HepG2 (cell line): ENCODE data around the gene FRMD3. TPM values are rescaled to one million over a fixed set of nuclear protein-coding genes. Genes with fewer than 3 reads are reported as not detected.

ENCODE experiments used
- ATAC-seq: fragments of 200-7000 bp; cut with Tn5 transposase; 3 replicates; pipeline ENCODE4 v1.9.1; 2020; ENCODE audit warnings: mild to moderate bottlenecking, moderate library complexity
- BruUV-seq: library from RNA; stranded (reverse); fragments of 400-500 nt; replicated peaks from 2 replicates; lab custom pipeline; 2021; lab: Mats Ljungman, UMichigan
- CTCF ChIA-PET: fragments of 300-600 bp; formaldehyde crosslinking; extraction: SDS; loops from one replicate; lab custom pipeline; 2021; ENCODE audit warnings: low total read pairs, inconsistent platforms, low intra/inter-chr PET ratio; lab: Yijun Ruan, JAX
- POLR2A ChIA-PET: fragments of 350-600 bp; sonication (Branson Sonifier 250); formaldehyde crosslinking; loops from one replicate; lab custom pipeline; 2020; ENCODE audit warnings: antibody characterized with exemption, inconsistent platforms; lab: Yijun Ruan, JAX
- DNase-seq: peaks from one replicate; pipeline ENCODE4 v3.0.0-alpha.2; 2015; ENCODE audit warnings: low spot score
- FAIRE-seq: peaks from 3 replicates; lab custom pipeline; 2011; peaks lifted over from hg19 to GRCh38; lab: Jason Lieb, UNC
- H2AFZ ChIP-seq: one replicate; pipeline ENCODE4 v1.6.1; 2011; ENCODE audit warnings: low read length, inconsistent platforms
- H3K27ac ChIP-seq: fragments of 300-600 bp; 3 replicates; pipeline ENCODE4 v1.8.0; 2011; ENCODE audit warnings: mixed run types, mild to moderate bottlenecking, mixed read lengths, low read length, inconsistent platforms; ENCODE audit not compliant: insufficient read depth; ENCODE audit errors: extremely low read length
- H3K27me3 ChIP-seq, 2 experiments: fragments of 200-600 bp in 1 of 2; 2 replicates in 1 of 2; 3 replicates in 1 of 2; pipeline versions ENCODE4 v1.6.0 to v1.8.0; 2011; ENCODE audit warnings: low read length in 2 of 2, mild to moderate bottlenecking in 2 of 2, moderate library complexity in 2 of 2, inconsistent platforms in 1 of 2; ENCODE audit not compliant: insufficient read depth in 2 of 2, control insufficient read depth in 1 of 2
- H3K36me3 ChIP-seq, 2 experiments: fragments of 200-600 bp in 1 of 2; replicated peaks in 1 of 2; 2 replicates in 1 of 2; 3 replicates in 1 of 2; pipeline versions ENCODE4 v1.5.1 to v1.8.0; 2011; ENCODE audit warnings: low read length in 2 of 2, inconsistent platforms in 1 of 2; ENCODE audit not compliant: insufficient read depth in 2 of 2, control insufficient read depth in 1 of 2
- H3K4me1 ChIP-seq: 2 replicates; pipeline ENCODE4 v1.5.1; 2012; ENCODE audit warnings: low read length, inconsistent platforms; ENCODE audit not compliant: insufficient read depth
- H3K4me2 ChIP-seq: 2 replicates; pipeline ENCODE4 v1.6.0; 2011; ENCODE audit warnings: low read depth, low read length, inconsistent platforms
- H3K4me3 ChIP-seq, 3 experiments: fragments of 200-600 bp in 1 of 3; sonication (generic), shearing (Covaris generic) in 1 of 3; replicated peaks in 1 of 3; 2 replicates each; pipeline ENCODE4 v1.5.1; 2011 to 2016; ENCODE audit warnings: low read length in 3 of 3, inconsistent platforms in 2 of 3, low read depth in 2 of 3, mild to moderate bottlenecking in 2 of 3, control low read depth in 1 of 3, mixed read lengths in 1 of 3; ENCODE audit not compliant: insufficient read depth in 1 of 3
- H3K79me2 ChIP-seq: one replicate; pipeline ENCODE4 v1.6.1; 2011; ENCODE audit warnings: low read length, inconsistent platforms; ENCODE audit not compliant: insufficient read depth
- H3K9ac ChIP-seq: 2 replicates; pipeline ENCODE4 v1.6.0; 2011; ENCODE audit warnings: mild to moderate bottlenecking, low read depth, low read length, inconsistent platforms; ENCODE audit not compliant: insufficient read depth
- H3K9me3 ChIP-seq: 2 replicates; pipeline ENCODE4 v1.5.1; 2012; ENCODE audit warnings: mild to moderate bottlenecking, low read length
- H4K20me1 ChIP-seq: 2 replicates; pipeline ENCODE4 v1.6.0; 2011; ENCODE audit warnings: inconsistent platforms, mild to moderate bottlenecking, low read length, moderate library complexity; ENCODE audit not compliant: insufficient read depth
- FOXO4 ChIP-seq: sonication (generic); formaldehyde crosslinking; conservative IDR thresholded peaks from 2 replicates; pipeline ENCODE4 v1.8.1; 2023; ENCODE audit warnings: missing genetic modification reagents
- IKZF1 ChIP-seq: fragments of 450-650 bp; IDR thresholded peaks from 2 replicates; pipeline ENCODE4 v1.7.1; 2016
- IKZF4 ChIP-seq: sonication (generic); formaldehyde crosslinking; IDR thresholded peaks from 2 replicates; pipeline ENCODE4 v1.5.1; 2020; ENCODE audit warnings: borderline replicate concordance, mild to moderate bottlenecking, low read depth, missing genetic modification reagents; ENCODE audit errors: not compliant biosample characterization
- LBX2 ChIP-seq: sonication (generic); formaldehyde crosslinking; IDR thresholded peaks from 2 replicates; pipeline ENCODE4 v1.5.0; 2020; ENCODE audit warnings: missing genetic modification reagents, mild to moderate bottlenecking, borderline replicate concordance
- MED1 ChIP-seq: sonication (generic); formaldehyde crosslinking; IDR thresholded peaks from 2 replicates; pipeline ENCODE4 v1.4.0; 2020; ENCODE audit warnings: missing genetic modification reagents
- SKIL ChIP-seq: sonication (generic); formaldehyde crosslinking; IDR thresholded peaks from 2 replicates; pipeline ENCODE4 v1.8.0; 2022; ENCODE audit warnings: missing genetic modification reagents, mild to moderate bottlenecking, moderate library complexity, borderline replicate concordance
- ZNF230 ChIP-seq: sonication (generic); formaldehyde crosslinking; IDR thresholded peaks from 2 replicates; pipeline ENCODE4 v1.4.0; 2020; ENCODE audit warnings: mild to moderate bottlenecking, missing genetic modification reagents
- WGBS: methylation state at CpG from one replicate; pipeline ENCODE4 v1.1.6; 2017; ENCODE audit warnings: low lambda C conversion rate; 5-methylcytosine and 5-hydroxymethylcytosine counted together
- in situ Hi-C: cut with HindIII; loops from 2 replicates; pipeline ENCODE4 v1.10.0; 2017; ENCODE audit warnings: low pct_unique_long_range_greater_than_20kb; ENCODE audit not compliant: extremely low pct_ligation_motif_present
- intact Hi-C: fragments of 100-400 bp; cut with micrococcal nuclease; formaldehyde crosslinking; loops from one replicate; pipeline ENCODE4 v1.10.0; 2022; ENCODE audit not compliant: unreplicated experiment
- polyA plus RNA-seq, 8 experiments: library from polyadenylated mRNA; depleted of rRNA in 3 of 8; stranded (reverse) in 7 of 8; unstranded in 1 of 8; fragments of >200 nt; fragmentation: Illumina TruSeq in 4 of 8; extraction: Trizol in 4 of 8; gene quantifications; 2 replicates each; pipeline versions ENCODE4 v1.2.1 to v1.2.3, GENCODE V29; 2011 to 2016; ENCODE audit warnings: low read depth in 4 of 8, missing spikeins in 1 of 8, mixed read lengths in 1 of 8; ENCODE audit not compliant: insufficient read depth in 1 of 8
- total RNA-seq, 5 experiments: library from RNA; depleted of rRNA; stranded (reverse); fragments of >200 nt; fragmentation: Illumina TruSeq; extraction: Trizol; gene quantifications; 2 replicates each; pipeline ENCODE4 v1.2.3, GENCODE V29; 2016; ENCODE audit warnings: low read depth in 1 of 5

The FRMD3 gene
- total and polyA plus RNA-seq, 2 of the 13 experiments (the other 11 are each of a cell fraction or from before 2014, with no cell fraction given) = 3.2 to 7.7 TPM

GRCh38 chr9:83557317-83557716, 19.1 kb upstream of the FRMD3 start:
- ChIA-PET CTCF (no interaction called here), POLR2A (no interaction called here)
- WGBS = 96% methylated on average over 1 of the region's 1 CpG
- intact Hi-C loops = no loop called here
- Histone ChIP-seq H3K4me3 (no peak overlapping the region), H3K4me2 (no peak overlapping the region), H3K27me3 (no peaks in the 10 kb centered on the region), H3K4me1 (no peaks in the 10 kb centered on the region), H4K20me1 (no peaks in the 10 kb centered on the region), H2AFZ (no peak overlapping the region), H3K36me3 (no peaks in the 10 kb centered on the region), H3K79me2 (no peaks in the 10 kb centered on the region), H3K9ac (no peak overlapping the region), H3K9me3 (no peaks in the 10 kb centered on the region), H3K27ac (no peak overlapping the region)
- ATAC-seq = no peak
- in situ Hi-C loops = no loop called here
- TF ChIP-seq ZNF230 (CRISPR knock-in tag) (no peak), MED1 (CRISPR knock-in tag) (no peak), IKZF4 (no peak), LBX2 (no peak), FOXO4 (no peak), SKIL (no peak), IKZF1 (no peak)
- no peak for DNase-seq
- BruUV-seq = no TSS peak
- FAIRE-seq = no peak
